HepG2 (cell line): ENCODE data around the gene CLDN7. TPM values are rescaled to one million over a fixed set of nuclear protein-coding genes. Genes with fewer than 3 reads are reported as not detected.
A peak's percentile ranks its signal among the peaks of the same experiment; 100 is the strongest.

Source experiments
- HNRNPH1 ChIP-seq: fragments of 200-400 bp; formaldehyde crosslinking; optimal IDR thresholded peaks from 2 replicates; pipeline ENCODE3; 2017; ENCODE audit warnings: mild to moderate bottlenecking, low read depth, low read length
- HNRNPK ChIP-seq: fragments of 200-400 bp; formaldehyde crosslinking; IDR thresholded peaks from 2 replicates; pipeline ENCODE4 v1.6.1; 2018; ENCODE audit warnings: low read length, low read depth, moderate library complexity, mild to moderate bottlenecking; ENCODE audit not compliant: poor library complexity, severe bottlenecking
- NR0B2 ChIP-seq: sonication (generic); formaldehyde crosslinking; IDR thresholded peaks from 2 replicates; pipeline ENCODE4 v1.4.0; 2020; ENCODE audit warnings: mild to moderate bottlenecking, missing genetic modification reagents
- PRDM4 ChIP-seq: sonication (generic); formaldehyde crosslinking; IDR thresholded peaks from 2 replicates; pipeline ENCODE4 v1.9.0; 2021; ENCODE audit warnings: missing genetic modification reagents, borderline replicate concordance
- RXRA ChIP-seq: sonication (generic); formaldehyde crosslinking; IDR thresholded peaks from 2 replicates; pipeline ENCODE4 v1.5.1; 2020; ENCODE audit warnings: missing genetic modification reagents
- TCF12 ChIP-seq, 2 experiments: fragments of 450-650 bp in 1 of 2; sonication (generic) in 1 of 2; formaldehyde crosslinking in 1 of 2; IDR thresholded peaks; 2 replicates each; pipeline versions ENCODE4 v1.6.1 to v1.8.0; 2017 to 2022; ENCODE audit warnings: antibody characterized with exemption in 1 of 2, mild to moderate bottlenecking in 1 of 2, missing genetic modification reagents in 1 of 2, moderate library complexity in 1 of 2
- TERF1 ChIP-seq: sonication (generic); formaldehyde crosslinking; IDR thresholded peaks from 2 replicates; pipeline ENCODE4 v1.8.0; 2022; ENCODE audit warnings: mild to moderate bottlenecking, missing genetic modification reagents, moderate library complexity
- TFDP1 ChIP-seq: IDR thresholded peaks from 2 replicates; pipeline ENCODE4 v1.6.1; 2016; ENCODE audit warnings: missing compliant biosample characterization, missing genetic modification reagents, borderline replicate concordance
- TFDP2 ChIP-seq: sonication (generic); formaldehyde crosslinking; IDR thresholded peaks from 2 replicates; pipeline ENCODE4 v1.4.0; 2020; ENCODE audit warnings: missing genetic modification reagents
- YY1 ChIP-seq: IDR thresholded peaks from 2 replicates; pipeline ENCODE4 v1.6.1; 2011; ENCODE audit warnings: low read length, low read depth, moderate library complexity, mild to moderate bottlenecking; ENCODE audit not compliant: insufficient read depth, insufficient replicate concordance
- ZNF431 ChIP-seq: sonication (generic); formaldehyde crosslinking; IDR thresholded peaks from 2 replicates; pipeline ENCODE4 v1.9.0; 2022; ENCODE audit warnings: missing genetic modification reagents, low read depth, mild to moderate bottlenecking, borderline replicate concordance
- ZNF687 ChIP-seq: sonication (generic); formaldehyde crosslinking; IDR thresholded peaks from 2 replicates; pipeline ENCODE4 v1.5.1; 2020; ENCODE audit warnings: mild to moderate bottlenecking, missing genetic modification reagents, moderate library complexity
- polyA plus RNA-seq, 8 experiments: library from polyadenylated mRNA; depleted of rRNA in 3 of 8; stranded (reverse) in 7 of 8; unstranded in 1 of 8; fragments of >200 nt; fragmentation: Illumina TruSeq in 4 of 8; extraction: Trizol in 4 of 8; gene quantifications; 2 replicates each; pipeline versions ENCODE4 v1.2.1 to v1.2.3, GENCODE V29; 2011 to 2016; ENCODE audit warnings: low read depth in 4 of 8, missing spikeins in 1 of 8, mixed read lengths in 1 of 8; ENCODE audit not compliant: insufficient read depth in 1 of 8
- total RNA-seq, 5 experiments: library from RNA; depleted of rRNA; stranded (reverse); fragments of >200 nt; fragmentation: Illumina TruSeq; extraction: Trizol; gene quantifications; 2 replicates each; pipeline ENCODE4 v1.2.3, GENCODE V29; 2016; ENCODE audit warnings: low read depth in 1 of 5

Gene CLDN7
- total and polyA plus RNA-seq, 2 of the 13 experiments (the other 11 are each of a cell fraction or from before 2014, with no cell fraction given) = not detected

- TF ChIP-seq NR0B2 (0 out of 2 replicates have a peak, but pooled peaks have one; percentile 56), PRDM4 (CRISPR knock-in tag) (no peak), TCF12 (IDR thresholded peaks at IDR 0.05) (no peak), TCF12 (CRISPR knock-in tag; IDR thresholded peaks at IDR 0.05) (no peak), HNRNPK (peak; percentile 79), TFDP2 (CRISPR knock-in tag) (no peak), TERF1 (CRISPR knock-in tag) (peak; percentile 88; the same call in 1 of the 2 replicates), HNRNPH1 (no peak), RXRA (peak; percentile 38; the same call in 1 of the 2 replicates), ZNF431 (CRISPR knock-in tag) (0 out of 2 replicates have a peak, but pooled peaks have one; percentile 43), TFDP1 (peak; percentile 42; the same call in 1 of the 2 replicates), YY1 (peak; percentile 48), ZNF687 (CRISPR knock-in tag) (peak; percentile 78)
Observed at GRCh38 chr17:7307686-7308624, 45.7 kb upstream of the CLDN7 start (continued).
